HG02973 (cell line): ENCODE measurements around the gene CHST1.

Experiments
- ATAC-seq: cut with Tn5 transposase; IDR thresholded peaks from one replicate; pipeline ENCODE4 v1.9.1; 2021; ENCODE audit warnings: moderate library complexity; ENCODE audit not compliant: unreplicated experiment

The CHST1 gene

DNA sequence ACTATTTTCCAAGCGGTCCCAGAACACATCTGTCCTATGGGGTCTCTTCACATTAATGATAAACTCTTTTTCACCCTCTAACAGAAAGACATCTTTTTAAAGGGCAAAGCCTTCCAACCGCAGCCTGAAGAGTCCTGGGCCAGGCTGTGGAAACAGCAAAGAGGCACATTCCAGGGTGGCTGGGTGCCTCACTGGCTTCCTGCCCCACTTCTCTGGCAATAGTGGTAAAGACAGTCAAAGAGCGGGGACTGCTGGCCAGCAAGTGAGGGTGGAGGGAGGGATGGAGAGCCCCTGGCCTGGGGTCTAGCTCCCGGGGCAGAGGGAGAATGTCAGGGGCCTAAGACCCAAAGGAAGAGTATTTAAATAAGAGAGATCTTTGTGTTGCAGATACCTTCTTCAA, 10.2 kb upstream of the CHST1 start:
- ATAC-seq, result no peak

DNA sequence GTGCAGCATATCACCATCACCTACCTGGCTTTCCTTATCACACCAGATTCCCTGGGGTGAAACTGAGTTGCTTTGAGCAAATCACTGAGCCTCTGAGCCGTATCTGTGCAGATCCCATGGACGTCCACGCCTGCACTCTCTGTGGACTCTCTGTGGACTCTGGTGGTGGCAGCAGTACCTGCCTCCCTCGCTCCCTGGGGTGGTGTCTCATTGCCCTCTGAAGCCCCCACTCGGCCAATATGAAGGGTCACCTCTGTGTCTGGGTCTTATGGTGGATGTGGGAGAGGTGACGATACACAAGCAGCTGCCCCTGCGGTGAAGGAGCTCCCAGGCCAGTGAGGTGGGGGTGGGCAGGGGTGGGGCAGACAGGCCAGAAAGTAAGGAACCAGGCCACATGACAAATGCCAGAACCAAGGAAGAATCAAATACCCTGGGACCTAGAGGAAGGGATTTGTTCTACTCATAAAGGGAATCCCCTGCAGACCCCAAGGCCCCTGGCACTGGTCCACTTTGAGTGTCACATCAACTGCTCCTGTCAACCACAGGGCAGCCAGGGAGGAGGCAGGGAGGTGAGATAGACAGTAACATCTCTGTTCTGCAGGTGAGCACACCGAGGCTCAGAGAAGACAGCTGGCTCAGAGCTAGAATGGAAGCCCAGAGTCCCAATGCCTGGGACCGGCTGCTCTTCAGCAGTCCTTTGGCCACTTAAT, 9.2 kb upstream of the CHST1 start:
- no peak for ATAC-seq

DNA sequence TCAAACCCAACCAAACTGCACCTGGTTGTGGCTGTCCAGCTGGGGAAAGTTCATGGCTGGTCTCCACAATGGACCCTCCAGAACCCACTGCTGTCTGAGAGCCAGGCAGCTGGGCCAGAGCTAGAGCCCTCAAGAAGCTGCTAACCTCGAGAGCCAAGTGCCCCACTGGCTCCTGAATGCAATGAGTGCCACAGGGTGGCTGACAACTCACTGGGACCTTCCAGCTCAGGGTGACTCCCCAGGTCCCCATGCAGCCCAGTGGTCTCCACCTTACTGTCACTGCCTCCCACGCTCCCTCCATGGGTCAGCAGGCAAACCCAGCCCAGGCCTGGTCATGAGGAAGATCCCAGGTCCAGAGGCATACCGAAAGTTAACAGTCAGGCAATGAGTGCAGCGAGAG, 8.0 kb upstream of the CHST1 start:
- ATAC-seq, result no peak

DNA sequence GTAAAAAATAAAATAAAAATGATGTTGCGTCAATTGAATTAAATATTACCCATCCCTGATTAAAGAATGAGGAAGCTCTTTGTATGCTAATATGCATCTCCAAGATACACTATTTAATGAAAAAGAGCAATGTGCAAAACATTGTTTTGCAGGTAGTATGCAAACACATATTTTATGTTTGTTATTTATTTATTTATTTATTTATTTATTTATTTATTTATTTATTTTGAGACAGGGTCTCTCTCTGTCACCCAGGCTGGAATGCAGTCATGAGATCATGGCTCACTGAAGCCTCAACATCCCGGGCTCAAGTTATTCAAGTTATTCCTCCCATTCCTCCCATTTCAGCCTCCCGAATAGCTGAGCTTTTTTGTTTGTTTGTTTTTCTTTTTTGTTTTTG, 7.2 kb upstream of the CHST1 start:
- ATAC-seq, result no peak

DNA sequence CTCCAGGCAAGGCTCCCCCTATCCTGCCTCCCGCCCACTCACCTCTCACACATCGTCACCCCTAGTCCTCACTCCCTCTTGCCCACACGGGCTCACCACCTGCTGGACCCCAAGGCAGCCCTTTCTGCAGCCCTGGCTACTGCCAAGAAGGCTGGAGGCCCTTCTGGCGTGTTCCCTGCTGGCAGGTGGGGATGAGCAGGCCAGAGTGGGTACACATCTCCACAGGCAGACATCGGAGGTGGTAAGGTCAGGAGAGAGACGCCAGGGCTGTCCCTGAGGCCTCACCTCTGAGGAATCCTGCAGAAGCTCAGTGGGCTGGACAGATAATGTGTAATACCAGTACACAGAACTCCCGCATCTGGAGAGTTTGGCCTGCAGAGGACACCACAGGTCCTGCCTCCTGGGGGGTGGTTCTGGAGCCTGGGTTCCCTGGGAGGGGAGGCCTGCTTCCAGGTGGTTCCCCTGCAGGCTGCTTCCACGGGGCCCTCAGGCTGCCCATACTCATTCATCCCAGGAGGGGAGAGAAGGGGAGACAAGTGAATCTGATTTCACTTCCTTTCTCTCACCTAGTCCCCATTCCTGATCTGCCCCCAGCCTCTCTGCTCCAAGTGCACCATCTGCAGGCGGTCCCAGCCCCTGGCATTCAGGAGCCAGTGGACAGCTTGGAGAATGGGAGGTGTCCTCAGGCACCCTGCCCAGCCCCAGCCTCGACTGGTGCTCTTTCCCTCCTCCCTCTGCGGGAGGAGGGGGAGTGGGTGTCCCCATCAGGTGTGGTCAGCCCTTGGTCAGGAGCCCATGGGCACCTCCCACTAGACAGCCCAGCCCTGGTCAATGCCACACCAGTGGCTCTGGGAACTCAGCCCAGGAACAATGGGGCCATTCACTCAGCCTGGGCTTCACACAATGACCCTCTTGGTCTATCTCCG, 6.1 kb upstream of the CHST1 start:
- ATAC-seq, result no peak

DNA sequence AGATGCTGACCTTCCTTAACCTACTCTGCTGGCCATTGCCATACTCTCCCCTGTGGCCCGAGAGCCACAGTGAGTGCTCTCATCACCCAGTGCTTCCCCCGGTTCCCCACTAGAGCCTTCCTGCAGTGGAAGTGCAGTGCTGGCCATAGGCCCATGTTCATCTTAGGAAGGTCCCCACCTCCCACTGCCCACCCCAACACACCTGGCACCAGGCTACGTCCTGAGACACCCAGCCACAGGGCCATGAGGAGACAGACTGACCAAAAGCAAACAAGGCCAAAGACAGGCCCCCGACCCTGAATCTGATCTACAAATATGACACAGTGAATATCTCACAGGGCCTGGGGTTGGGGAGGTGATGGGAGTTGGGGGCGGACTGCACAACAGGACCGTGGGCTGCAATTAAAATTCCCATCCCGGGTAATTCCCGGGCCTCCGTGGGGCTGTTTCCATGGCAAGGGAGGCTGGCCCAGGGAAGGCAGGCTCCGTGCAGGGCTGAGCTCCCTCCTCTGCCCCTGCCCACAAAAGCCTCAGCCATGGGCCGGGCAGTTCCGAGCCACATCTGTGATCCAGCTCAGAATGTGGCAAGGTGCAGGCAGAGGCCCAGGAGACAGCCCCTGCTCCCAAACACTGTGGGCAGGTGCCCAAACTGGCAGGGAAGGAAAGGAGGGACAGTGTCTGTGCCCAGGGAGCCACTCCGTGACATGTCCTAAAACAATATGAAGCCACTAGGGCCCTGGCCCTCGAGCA, 5.1 kb upstream of the CHST1 start:
- no peak for ATAC-seq

DNA sequence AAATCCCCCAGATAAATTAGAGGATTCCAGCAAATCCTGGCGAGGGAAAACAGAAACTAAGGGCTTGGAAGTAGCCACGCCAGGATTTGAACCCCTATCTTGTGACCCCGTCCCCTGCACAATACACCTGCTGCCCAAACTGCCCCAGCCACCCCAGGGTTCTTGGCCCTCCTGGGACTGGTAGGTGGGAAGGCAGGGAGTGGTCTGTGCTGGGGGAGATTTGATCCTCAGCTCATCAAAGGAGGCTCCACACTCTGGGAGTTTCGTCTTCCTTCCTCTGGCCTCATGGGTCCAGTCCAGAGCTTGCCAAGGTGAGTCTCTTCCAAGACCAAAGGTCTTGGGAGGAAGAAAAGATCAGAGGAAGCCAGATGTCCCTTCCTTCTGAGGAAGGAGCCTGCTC, 4.5 kb upstream of the CHST1 start:
- no peak for ATAC-seq

DNA sequence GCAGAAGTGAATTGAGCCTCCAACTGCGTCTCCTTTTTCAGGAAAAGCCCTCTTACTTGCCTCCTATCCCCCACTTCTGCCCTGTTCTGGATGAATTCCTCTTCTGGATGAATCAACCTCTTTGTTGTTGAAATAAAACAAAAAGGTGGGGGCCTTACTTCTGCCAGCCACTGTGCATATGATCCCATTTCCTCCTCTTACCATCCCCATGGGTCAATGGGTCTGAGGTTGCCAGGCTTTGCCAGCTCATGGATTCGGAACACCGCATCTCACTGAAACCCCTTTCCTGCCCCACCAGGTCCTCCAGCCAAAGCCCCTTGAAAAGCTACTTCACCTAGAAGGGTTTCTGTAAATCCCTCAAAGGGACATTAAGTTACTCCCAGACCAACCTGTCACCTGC, 3.7 kb upstream of the CHST1 start:
- ATAC-seq, result no peak

DNA sequence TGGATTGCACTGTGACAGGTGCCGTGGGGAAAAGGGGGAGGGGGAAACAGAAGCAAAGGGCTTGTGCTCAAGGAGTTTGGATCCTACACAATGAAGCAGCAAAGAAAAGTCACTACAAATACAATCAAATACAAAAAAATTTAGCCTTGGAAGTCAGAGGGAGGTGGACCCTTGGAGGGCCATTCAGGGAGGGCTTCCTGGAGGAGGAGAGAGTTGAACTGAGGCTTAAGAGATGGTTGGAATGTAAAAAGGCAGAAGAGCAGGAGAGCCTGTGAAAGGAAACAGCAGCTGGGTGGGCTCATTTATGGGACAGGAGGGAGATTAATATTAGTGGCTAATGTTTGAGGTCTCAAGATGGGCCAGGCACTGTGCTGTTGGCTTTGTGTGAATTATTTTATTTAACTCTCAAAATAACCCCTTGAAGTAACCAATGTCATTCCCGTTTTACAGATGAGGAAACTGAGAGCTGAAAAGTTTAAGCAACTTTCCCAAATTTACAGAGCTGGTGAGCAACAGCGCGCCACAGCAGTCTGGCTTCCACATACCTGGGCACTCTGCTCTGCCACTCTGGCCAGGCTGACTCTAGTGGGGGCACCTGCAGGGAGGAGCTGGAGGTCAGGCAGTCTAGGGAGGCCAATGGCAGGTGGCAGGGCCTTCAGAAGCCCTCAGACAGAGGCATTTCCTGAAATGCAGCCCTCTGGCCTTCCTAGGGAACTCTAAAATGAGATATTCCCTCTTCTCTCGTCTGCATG, 2.7 kb upstream of the CHST1 start:
- no peak for ATAC-seq

DNA sequence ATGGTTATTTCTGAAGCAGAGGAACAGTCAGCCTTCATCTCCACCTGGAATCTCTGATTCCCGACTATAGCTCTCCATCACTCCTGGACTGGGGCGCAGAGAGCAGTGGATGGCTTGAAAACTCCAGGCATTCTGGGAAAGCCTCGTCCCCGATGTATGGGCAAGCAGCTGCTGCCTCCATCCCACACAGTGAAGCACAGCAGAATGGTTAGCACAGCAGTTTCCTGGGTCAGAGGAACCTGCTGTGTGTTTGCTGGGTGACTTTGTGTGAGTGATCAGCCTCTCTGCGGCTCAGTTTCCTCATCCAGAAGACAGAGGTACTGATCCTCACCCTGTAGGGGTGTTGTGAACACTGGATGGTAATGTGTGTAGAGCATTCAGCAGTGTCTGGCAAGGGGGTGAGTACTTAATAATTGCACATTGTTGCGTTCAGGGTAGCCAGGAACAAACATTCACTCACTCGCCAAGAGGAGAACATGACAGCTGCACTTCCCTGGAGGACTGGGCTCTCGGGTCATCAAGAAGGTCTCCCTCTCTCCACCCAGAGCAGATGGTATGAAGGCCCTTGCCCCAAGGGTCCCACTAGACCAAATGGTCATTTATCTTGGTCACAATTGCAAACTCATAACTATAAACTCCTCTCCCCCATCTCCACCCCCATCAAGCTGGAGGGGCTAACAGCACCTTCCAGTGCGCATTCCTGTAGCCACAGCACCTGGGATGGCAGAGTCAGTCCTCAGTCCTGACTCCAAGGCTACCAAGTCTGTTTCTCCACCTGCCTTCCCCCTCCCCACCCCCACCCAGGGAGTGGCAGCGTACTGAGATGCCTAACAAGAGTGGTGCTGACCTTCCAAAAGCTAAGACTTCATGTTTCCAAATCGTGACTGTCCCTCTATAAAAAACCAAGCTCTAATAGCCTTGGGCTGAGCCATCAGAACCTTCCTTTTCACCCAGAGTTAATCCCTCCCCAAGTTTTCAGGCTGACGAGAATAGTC, 1.5 kb upstream of the CHST1 start:
- ATAC-seq, result no peak

DNA sequence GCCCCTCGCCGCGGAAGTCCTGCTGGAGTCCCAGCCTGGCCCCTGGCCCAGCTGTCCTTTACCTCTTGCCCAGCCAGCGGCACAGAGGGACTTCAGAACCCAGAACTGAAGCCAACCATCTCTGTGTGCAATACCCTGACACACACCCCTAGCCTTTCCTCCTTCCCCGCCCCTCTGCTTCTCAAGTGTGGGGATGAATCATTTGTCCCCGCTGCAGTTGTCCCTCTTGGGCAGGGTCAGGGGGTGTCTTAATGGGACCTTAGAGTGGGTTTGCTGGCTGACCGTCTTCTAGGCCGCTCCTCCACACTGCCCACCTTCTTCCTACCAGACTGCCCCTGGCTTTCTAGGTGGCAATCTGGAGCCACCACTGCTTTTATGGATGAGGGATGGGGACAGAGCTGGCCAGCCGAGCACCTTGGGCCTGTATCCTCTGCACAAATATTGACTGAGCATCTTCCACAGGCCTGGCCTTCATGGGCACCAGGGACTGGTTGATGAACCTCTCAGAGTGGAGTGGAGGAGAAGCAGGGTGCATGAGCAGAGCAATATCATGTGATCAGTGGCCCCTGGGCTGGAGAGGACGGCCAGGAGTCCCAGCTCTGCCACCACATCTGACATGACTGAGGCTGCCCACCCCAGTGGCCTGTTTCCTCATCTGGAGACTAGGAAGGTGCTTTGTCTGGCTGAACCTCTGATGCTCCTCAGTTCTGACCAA, 668 bp upstream of the CHST1 start:
- no peak for ATAC-seq

DNA sequence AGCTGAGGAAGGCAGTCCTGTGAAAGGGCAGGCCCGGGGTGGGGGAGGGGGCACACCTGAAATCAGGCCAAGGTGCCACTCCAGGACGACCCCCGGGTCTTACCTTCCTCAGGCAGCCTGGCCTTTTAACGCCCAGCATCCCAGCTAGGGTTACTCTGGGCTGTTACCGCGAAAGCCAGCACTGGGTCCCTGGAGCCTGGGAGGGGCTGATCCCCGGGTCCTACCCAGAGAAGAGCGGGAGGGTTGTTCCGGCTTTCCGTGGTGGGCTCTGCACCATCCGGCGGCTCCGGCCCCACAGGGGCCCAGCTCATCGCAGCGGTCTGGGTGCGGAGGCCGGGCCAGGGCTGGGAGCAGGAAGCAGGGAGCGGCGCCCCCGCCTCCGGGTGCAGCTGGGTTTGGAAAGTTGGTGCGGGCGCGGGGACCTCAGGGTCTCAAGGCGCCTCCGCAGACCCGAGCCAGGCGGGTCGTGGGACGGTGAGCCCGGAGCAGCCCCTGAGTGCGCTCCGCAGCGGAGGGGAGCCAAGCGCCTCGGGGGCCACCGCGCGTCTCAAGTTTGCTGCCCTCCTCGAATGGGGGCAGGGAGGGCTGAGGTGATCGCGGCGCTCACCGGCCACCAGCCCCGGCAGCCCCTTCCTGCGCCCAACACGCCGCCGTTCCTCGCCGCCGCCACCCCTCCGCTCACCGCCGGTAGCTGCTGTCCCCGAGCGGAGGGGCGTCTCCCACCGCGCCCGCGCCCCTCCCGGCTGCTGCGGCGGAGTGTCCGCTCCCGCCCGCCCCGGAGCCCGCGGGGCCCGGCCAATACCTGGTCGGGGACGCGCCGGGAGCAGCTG, 831 bp downstream of the CHST1 start:
- no peak for ATAC-seq

DNA sequence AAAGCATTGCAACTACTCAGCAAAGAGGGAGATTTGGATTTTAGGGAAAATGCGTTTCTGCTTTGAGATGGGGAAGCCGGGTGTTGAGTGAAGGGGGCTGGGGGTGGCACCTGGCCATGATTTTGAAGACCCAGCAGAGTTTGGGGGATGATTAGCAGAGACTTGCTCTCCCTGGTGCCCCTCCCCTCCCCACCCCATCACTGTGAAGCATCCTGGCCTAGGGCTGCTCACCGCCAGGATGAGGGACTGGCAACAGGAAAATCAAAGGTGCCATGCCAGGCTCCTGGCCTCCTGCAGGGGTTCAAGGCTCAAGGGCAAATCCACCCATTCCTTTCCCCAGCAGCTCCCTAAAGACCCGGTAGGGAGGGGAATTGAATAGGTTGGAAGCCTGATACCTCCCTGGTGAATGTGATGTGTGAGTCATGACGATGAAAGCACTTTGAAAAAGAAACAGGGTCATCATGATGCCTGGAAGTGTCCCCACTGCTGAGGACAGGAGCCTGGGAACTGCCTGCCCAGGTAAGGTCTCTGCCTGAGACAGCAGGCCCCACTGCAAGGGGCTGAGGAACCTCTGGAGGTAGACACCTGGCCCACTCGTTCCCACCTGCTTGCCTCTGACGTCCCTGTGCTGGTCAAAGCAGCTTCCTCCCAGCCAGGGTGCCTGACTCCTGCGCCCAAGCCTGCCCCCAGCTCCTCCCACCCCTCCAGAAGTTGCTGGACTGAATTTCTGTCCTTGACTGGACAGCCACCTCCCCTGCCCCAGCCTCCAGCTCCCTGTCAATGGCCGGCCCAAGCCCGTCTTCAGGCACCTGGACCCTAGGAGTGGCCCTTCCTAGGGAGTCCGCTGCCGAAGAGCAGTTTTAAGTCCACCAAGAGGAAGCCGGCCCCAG, 1.7 kb downstream of the CHST1 start:
- no peak for ATAC-seq

DNA sequence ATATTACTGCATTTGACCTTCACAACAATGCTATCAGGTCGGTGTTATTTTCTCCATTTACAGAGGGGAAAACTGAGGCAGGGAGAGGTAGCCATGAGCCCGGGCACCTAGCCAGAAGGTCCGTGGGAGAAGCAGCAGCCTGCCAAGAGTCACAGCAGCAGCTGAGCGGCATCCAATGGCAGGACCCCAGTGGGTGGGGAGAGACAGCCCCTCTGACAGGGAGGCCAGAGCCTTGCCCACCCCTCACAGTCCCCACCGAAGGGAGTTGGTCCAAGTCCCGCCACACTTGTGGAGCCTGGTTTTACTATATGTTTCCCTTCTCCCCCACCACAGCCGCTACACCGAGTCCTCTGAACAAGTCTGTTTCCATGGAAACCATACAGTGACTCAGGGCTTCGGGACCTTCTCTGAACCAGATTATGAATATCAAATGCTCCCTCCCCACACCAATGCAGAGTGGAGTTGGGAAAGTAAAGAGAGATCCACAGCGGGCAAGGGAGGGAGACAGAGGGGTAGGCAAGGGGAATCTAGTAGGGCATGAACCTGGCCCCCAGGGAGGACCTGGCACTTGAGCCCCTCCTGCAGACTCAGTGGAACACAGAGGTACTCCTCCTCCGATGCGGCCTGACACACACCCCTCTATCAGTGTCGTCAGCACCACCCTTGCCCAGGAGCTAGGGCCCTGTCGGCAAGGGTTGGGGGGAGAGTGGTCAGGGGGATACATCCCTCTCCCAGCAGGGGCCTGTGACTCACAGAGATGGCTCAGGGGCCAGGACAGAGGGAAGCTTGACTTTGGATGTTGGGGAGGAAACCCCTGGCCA, 2.5 kb downstream of the CHST1 start:
- ATAC-seq, result no peak

DNA sequence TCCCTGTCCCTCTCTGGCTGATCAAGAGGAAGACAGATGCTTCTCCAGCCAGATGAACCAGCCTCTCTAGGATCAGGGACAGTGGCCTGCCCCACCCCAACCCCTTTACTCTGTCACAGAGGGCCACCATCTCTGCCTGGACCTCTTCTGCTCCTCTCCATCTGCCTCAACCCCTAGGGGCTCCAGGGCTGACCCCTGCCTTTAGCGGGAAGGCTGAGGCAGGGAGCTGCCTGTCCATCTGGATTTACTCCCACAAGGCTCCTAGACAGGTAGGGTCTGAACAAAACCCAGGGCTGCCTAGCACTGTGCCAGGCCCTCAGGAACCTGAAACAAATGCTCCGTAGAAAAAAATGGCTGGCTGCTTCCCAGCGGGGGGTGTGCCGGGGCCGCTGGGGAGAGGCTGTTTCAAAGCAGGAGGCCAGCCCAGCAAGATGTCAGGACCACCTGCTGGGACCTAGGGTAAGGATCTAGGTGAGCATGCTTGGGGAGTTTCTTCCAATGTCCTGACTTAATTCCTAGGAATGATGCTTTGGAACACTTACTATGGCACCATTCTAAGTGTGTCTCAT, 3.2 kb downstream of the CHST1 start:
- no peak for ATAC-seq

DNA sequence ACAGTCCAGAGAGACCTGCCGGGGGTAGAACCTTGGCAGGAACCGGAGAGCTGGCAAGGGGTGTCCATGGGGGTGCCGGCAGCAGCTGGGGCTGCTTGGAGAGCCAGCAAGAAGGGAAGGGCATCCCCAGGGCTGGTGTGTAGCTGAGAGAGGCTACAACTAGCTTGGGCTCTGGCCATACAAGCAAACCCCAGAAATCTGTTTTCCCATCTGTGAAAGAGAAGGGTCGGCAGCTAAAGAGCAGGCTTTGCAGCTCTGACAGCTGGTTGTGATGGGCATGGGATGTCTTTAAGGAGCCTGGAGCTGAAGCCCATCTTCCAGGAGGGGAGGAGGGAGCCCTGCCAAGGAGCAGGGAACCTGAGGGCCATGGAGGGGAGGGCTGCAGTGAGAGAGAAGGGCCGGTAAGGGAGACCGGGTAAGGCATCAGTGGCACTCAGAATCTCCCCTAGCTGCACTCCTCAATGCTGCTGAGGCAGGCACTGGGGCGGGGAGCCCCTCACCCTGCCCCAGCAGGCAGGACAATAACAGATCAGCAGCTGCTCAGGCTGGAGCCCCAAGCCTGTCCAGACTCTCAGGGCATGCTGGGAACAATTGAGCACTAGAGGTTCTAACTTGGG, 3.9 kb downstream of the CHST1 start:
- ATAC-seq, result no peak
